SK-N-MC (cell line): ENCODE results near the gene RGL2.
"Not testable (repeated sequence)": the region's sequence is repeated elsewhere in the genome, so short reads cannot be mapped to it uniquely, and the experiment has no call there.

Experiments
- DNase-seq: peaks from one replicate; pipeline ENCODE4 v3.0.0-alpha.2; 2011; ENCODE audit warnings: low read depth, low spot score
- H3K27ac ChIP-seq: fragments of 200-600 bp; sonication (generic); 2 replicates; pipeline ENCODE4 v1.5.1; 2016; ENCODE audit warnings: mixed run types
- H3K36me3 ChIP-seq: fragments of 200-600 bp; sonication (generic); 2 replicates; pipeline ENCODE4 v1.6.1; 2017; ENCODE audit warnings: antibody characterized with exemption, low read length, mixed read lengths; ENCODE audit not compliant: insufficient read depth
- H3K4me3 ChIP-seq: fragments of 200-600 bp; sonication (generic); 2 replicates; pipeline ENCODE4 v1.5.1; 2016
- H3K9ac ChIP-seq: fragments of 200-600 bp; sonication (generic); 2 replicates; pipeline ENCODE4 v1.8.0; 2017; ENCODE audit warnings: mixed run types, mixed read lengths; ENCODE audit not compliant: insufficient read length
- H3K9me3 ChIP-seq: fragments of 200-600 bp; sonication (generic); 2 replicates; pipeline ENCODE4 v1.6.1; 2017; ENCODE audit warnings: low read depth, mild to moderate bottlenecking, antibody characterized with exemption, low read length, moderate library complexity, mixed read lengths
- EZH2 ChIP-seq: fragments of 200-600 bp; sonication (generic); IDR thresholded peaks from one replicate; pipeline ENCODE4 v1.6.1; 2017; ENCODE audit warnings: antibody characterized with exemption
- FOXP2 ChIP-seq: optimal IDR thresholded peaks from 2 replicates; pipeline ENCODE3; 2011; ENCODE audit warnings: mild to moderate bottlenecking, moderate library complexity; ENCODE audit not compliant: insufficient read depth; ENCODE audit errors: extremely low read length, control extremely low read depth
- POLR2AphosphoS5 ChIP-seq: IDR thresholded peaks from 2 replicates; pipeline ENCODE4 v1.6.1; 2012; ENCODE audit warnings: mild to moderate bottlenecking, low read depth, low read length, borderline replicate concordance

The RGL2 gene

GRCh38 chr6:33289784-33290315 lies 8.9 kb downstream of the RGL2 start:
- Histone ChIP-seq H3K36me3 (peaks cover 41% of the 10 kb centered on the region), H3K9ac (peak overlapping the region; percentile 93), H3K9me3 (no peaks in the 10 kb centered on the region), H3K4me3 (peak overlapping the region; percentile 90), H3K27ac (0 out of 2 replicates have a peak overlapping the region, but pooled peaks have one; percentile 49)
- DNase-seq: no peak
- no peak for TF ChIP-seq FOXP2
- TF ChIP-seq EZH2: no peak
- no peak for TF ChIP-seq POLR2AphosphoS5

- peak; percentile 85 for DNase-seq
- H3K27ac ChIP-seq: 0 out of 2 replicates have a peak within 1 kb of the TSS, but pooled peaks have one; percentile 49
- H3K9me3 ChIP-seq: no peaks in the 10 kb centered on the region
- H3K36me3 ChIP-seq: peaks cover 48% of the 10 kb centered on the region
- peak within 1 kb of the TSS; percentile 93 for H3K9ac ChIP-seq
- peak within 1 kb of the TSS; percentile 90 for H3K4me3 ChIP-seq
- peak; percentile 79 for TF ChIP-seq POLR2AphosphoS5
- no peak for TF ChIP-seq FOXP2
These were observed 9.6 kb downstream of the RGL2 start, which contains the start of the genes PFDN6 and WDR46 for GRCh38 chr6:33288921-33289783. Gene PFDN6, plus strand, starts transcription at chr6:33289601. Its CDS starts 256 bp downstream, at chr6:33289857. Gene WDR46, minus strand, starts transcription at chr6:33289239. Its CDS starts 69 bp downstream, at chr6:33289170.

GRCh38 chr6:33288141-33288920 lies 10.4 kb downstream of the RGL2 start:
- no peak for TF ChIP-seq FOXP2
- H3K4me3 ChIP-seq: peak overlapping the region; percentile 90
- peaks cover 48% of the 10 kb centered on the region for H3K36me3 ChIP-seq
- no peak overlapping the region for H3K27ac ChIP-seq
- peak overlapping the region; percentile 93 for H3K9ac ChIP-seq
- DNase-seq: no peak
- no peaks in the 10 kb centered on the region for H3K9me3 ChIP-seq

GRCh38 chr6:33286946-33287914 lies 11.5 kb downstream of the RGL2 start:
- H3K27ac ChIP-seq: no peak overlapping the region
- no peak overlapping the region; the same call in 1 of the 2 replicates for H3K4me3 ChIP-seq
- TF ChIP-seq FOXP2 (no peak), EZH2 (no peak), POLR2AphosphoS5 (no peak)
- no peaks in the 10 kb centered on the region for H3K9me3 ChIP-seq
- no peak overlapping the region for H3K9ac ChIP-seq
- no peak for DNase-seq
- peaks cover 48% of the 10 kb centered on the region for H3K36me3 ChIP-seq

- not testable (repeated sequence) for DNase-seq, H3K27ac ChIP-seq, H3K9me3 ChIP-seq, H3K4me3 ChIP-seq, H3K9ac ChIP-seq
- peaks cover 40% of the 10 kb centered on the region for H3K36me3 ChIP-seq
These were observed 13.5 kb downstream of the RGL2 start for GRCh38 chr6:33285214-33285613.

- H3K4me3 ChIP-seq: no peak overlapping the region
- no peaks in the 10 kb centered on the region for H3K9me3 ChIP-seq
- no peak for DNase-seq
- H3K36me3 ChIP-seq: peaks cover 33% of the 10 kb centered on the region
- H3K9ac ChIP-seq: no peak overlapping the region
- TF ChIP-seq FOXP2: no peak
- H3K27ac ChIP-seq: no peak overlapping the region
These were observed 18.2 kb downstream of the RGL2 start for GRCh38 chr6:33280539-33280938.

- H3K4me3 ChIP-seq: no peak overlapping the region
- H3K36me3 ChIP-seq: peaks cover 34% of the 10 kb centered on the region
- no peak for TF ChIP-seq EZH2
- TF ChIP-seq FOXP2: no peak
- TF ChIP-seq POLR2AphosphoS5: no peak
- no peak for DNase-seq
- H3K9ac ChIP-seq: no peak overlapping the region
- H3K27ac ChIP-seq: no peak overlapping the region
- no peaks in the 10 kb centered on the region for H3K9me3 ChIP-seq
These were observed 18.7 kb downstream of the RGL2 start for GRCh38 chr6:33279971-33280511.
